SK-N-SH (cell line): ENCODE measurements around the gene C10orf62. TPM values are rescaled to one million over a fixed set of nuclear protein-coding genes. Genes with fewer than 3 reads are reported as not detected.
A peak's percentile ranks its signal among the peaks of the same experiment; 100 is the strongest.

Experiments
- CTCF ChIA-PET: fragments of 300-600, 350-600 bp; formaldehyde crosslinking; extraction: SDS; loops from one replicate; lab custom pipeline; 2021; lab: Yijun Ruan, JAX
- POLR2A ChIA-PET: fragments of 350-600 bp; sonication (Branson Sonifier 250); formaldehyde crosslinking; extraction: SDS; loops from one replicate; lab custom pipeline; 2020; ENCODE audit warnings: antibody characterized with exemption, inconsistent platforms; lab: Yijun Ruan, JAX
- DNase-seq: peaks from one replicate; pipeline ENCODE4 v3.0.0; 2012
- H2AFZ ChIP-seq: fragments of 200-600 bp; sonication (generic); 2 replicates; pipeline ENCODE4 v1.8.1; 2016; ENCODE audit warnings: antibody characterized with exemption, mild to moderate bottlenecking, low read depth
- H3F3A ChIP-seq: fragments of 200-600 bp; sonication (generic); replicated peaks from 2 replicates; pipeline ENCODE3; 2016; ENCODE audit warnings: antibody characterized with exemption, mild to moderate bottlenecking; ENCODE audit not compliant: insufficient read depth
- H3K27ac ChIP-seq, 2 experiments: fragments of 200-500 bp in 1 of 2; fragments of 200-600 bp in 1 of 2; sonication (Bioruptor generic) in 1 of 2; sonication (generic), shearing (Covaris generic) in 1 of 2; 2 replicates each; pipeline versions ENCODE4 v1.5.1 to v1.6.1; 2014 to 2016; ENCODE audit warnings: low read depth in 2 of 2, inconsistent platforms in 1 of 2, low read length in 1 of 2, mild to moderate bottlenecking in 1 of 2, mixed read lengths in 1 of 2
- H3K27me3 ChIP-seq: fragments of 200-600 bp; sonication (generic), shearing (Covaris generic); 2 replicates; pipeline ENCODE4 v1.6.1; 2016; ENCODE audit warnings: mixed run types; ENCODE audit not compliant: insufficient read depth
- H3K36me3 ChIP-seq, 2 experiments: fragments of 200-500 bp in 1 of 2; fragments of 200-600 bp in 1 of 2; sonication (Bioruptor generic) in 1 of 2; sonication (generic) in 1 of 2; replicated peaks in 1 of 2; 2 replicates each; pipeline versions ENCODE3 to v1.5.1; 2014 to 2016; ENCODE audit warnings: low read length in 1 of 2, mild to moderate bottlenecking in 1 of 2; ENCODE audit not compliant: insufficient read depth in 2 of 2, control insufficient read depth in 1 of 2
- H3K4me1 ChIP-seq, 2 experiments: fragments of 200-500 bp in 1 of 2; fragments of 200-600 bp in 1 of 2; sonication (Bioruptor generic) in 1 of 2; sonication (generic), shearing (Covaris generic) in 1 of 2; 2 replicates each; pipeline versions ENCODE4 v1.5.1 to v1.6.1; 2014 to 2016; ENCODE audit warnings: low read depth in 1 of 2, low read length in 1 of 2, mixed run types in 1 of 2; ENCODE audit not compliant: insufficient read depth in 2 of 2, control insufficient read depth in 1 of 2
- H3K4me2 ChIP-seq: fragments of 200-600 bp; sonication (generic), shearing (Covaris generic); 2 replicates; pipeline ENCODE4 v1.6.1; 2017; ENCODE audit warnings: mixed run types
- H3K4me3 ChIP-seq, 2 experiments: fragments of 200-500 bp in 1 of 2; fragments of 200-600 bp in 1 of 2; sonication (Bioruptor generic) in 1 of 2; sonication (generic), shearing (Covaris generic) in 1 of 2; 2 replicates each; pipeline versions ENCODE4 v1.5.1 to v1.8.1; 2014 to 2016; ENCODE audit warnings: low read depth in 2 of 2, inconsistent platforms in 1 of 2, low read length in 1 of 2, mild to moderate bottlenecking in 1 of 2, mixed read lengths in 1 of 2, moderate library complexity in 1 of 2
- H3K79me2 ChIP-seq: fragments of 200-600 bp; sonication (generic); 2 replicates; pipeline ENCODE4 v1.8.1; 2017; ENCODE audit warnings: mild to moderate bottlenecking; ENCODE audit not compliant: insufficient read depth
- H3K9ac ChIP-seq: fragments of 200-600 bp; sonication (generic); 2 replicates; pipeline ENCODE4 v1.6.1; 2017; ENCODE audit warnings: mixed run types
- H3K9me2 ChIP-seq: fragments of 200-600 bp; sonication (generic); 2 replicates; pipeline ENCODE4 v1.6.1; 2017; ENCODE audit warnings: mixed run types
- H3K9me3 ChIP-seq: fragments of 200-600 bp; sonication (generic); 2 replicates; pipeline ENCODE4 v1.6.1; 2017; ENCODE audit warnings: mixed run types, mild to moderate bottlenecking, moderate library complexity
- H4K20me1 ChIP-seq: fragments of 200-600 bp; sonication (generic); 2 replicates; pipeline ENCODE4 v1.6.1; 2017; ENCODE audit warnings: mild to moderate bottlenecking, mixed run types; ENCODE audit not compliant: insufficient read depth
- ELF1 ChIP-seq: IDR thresholded peaks from 2 replicates; pipeline ENCODE4 v1.4.0; 2012
- EP300 ChIP-seq, 2 experiments: IDR thresholded peaks; 2 replicates each; pipeline versions ENCODE4 v1.4.0 to v1.6.1; 2012; ENCODE audit warnings: borderline replicate concordance in 1 of 2, low read depth in 1 of 2, low read length in 1 of 2
- FOSL2 ChIP-seq: IDR thresholded peaks from 2 replicates; pipeline ENCODE4 v1.4.0; 2012; ENCODE audit warnings: low read depth, mild to moderate bottlenecking, moderate library complexity, borderline replicate concordance
- FOXM1 ChIP-seq: IDR thresholded peaks from 2 replicates; pipeline ENCODE4 v1.4.0; 2012; ENCODE audit warnings: low read depth, mild to moderate bottlenecking
- GATA2 ChIP-seq: sonication (generic); formaldehyde crosslinking; IDR thresholded peaks from 2 replicates; pipeline ENCODE4 v1.5.0; 2020; ENCODE audit warnings: mild to moderate bottlenecking, missing genetic modification reagents
- JUND ChIP-seq: IDR thresholded peaks from 2 replicates; pipeline ENCODE4 v1.4.0; 2012
- MEF2A ChIP-seq: IDR thresholded peaks from 2 replicates; pipeline ENCODE4 v1.4.0; 2012; ENCODE audit warnings: low read depth, borderline replicate concordance
- MXI1 ChIP-seq: IDR thresholded peaks from 2 replicates; pipeline ENCODE4 v1.6.1; 2012; ENCODE audit warnings: mild to moderate bottlenecking, low read depth, low read length, improper control_type of control experiment
- NFIC ChIP-seq: IDR thresholded peaks from 2 replicates; pipeline ENCODE4 v1.4.0; 2012; ENCODE audit warnings: borderline replicate concordance
- NRF1 ChIP-seq: IDR thresholded peaks from 2 replicates; pipeline ENCODE4 v1.6.1; 2012; ENCODE audit warnings: low read depth, mild to moderate bottlenecking, low read length
- POLR2AphosphoS5 ChIP-seq: IDR thresholded peaks from 2 replicates; pipeline ENCODE4 v1.6.1; 2012; ENCODE audit warnings: low read depth, low read length
- RFX5 ChIP-seq: IDR thresholded peaks from 2 replicates; pipeline ENCODE4 v1.6.1; 2012; ENCODE audit warnings: mild to moderate bottlenecking, improper control_type of control experiment, low read length
- RXRA ChIP-seq: IDR thresholded peaks from 2 replicates; pipeline ENCODE4 v1.4.0; 2012; ENCODE audit warnings: low read depth, mild to moderate bottlenecking, borderline replicate concordance
- SMC3 ChIP-seq: IDR thresholded peaks from 2 replicates; pipeline ENCODE4 v1.6.1; 2012; ENCODE audit warnings: low read depth, low read length, improper control_type of control experiment
- TAF1 ChIP-seq: IDR thresholded peaks from 2 replicates; pipeline ENCODE4 v1.6.1; 2012; ENCODE audit warnings: low read depth, mild to moderate bottlenecking, low read length, moderate library complexity, borderline replicate concordance
- TCF12 ChIP-seq: IDR thresholded peaks from 2 replicates; pipeline ENCODE4 v1.4.0; 2012
- TEAD4 ChIP-seq: IDR thresholded peaks from 2 replicates; pipeline ENCODE4 v1.4.0; 2012; ENCODE audit warnings: mild to moderate bottlenecking, borderline replicate concordance; ENCODE audit not compliant: insufficient read depth
- YY1 ChIP-seq: IDR thresholded peaks from 2 replicates; pipeline ENCODE4 v1.4.0; 2012; ENCODE audit warnings: low read depth, mild to moderate bottlenecking
- WGBS: methylation state at CpG from one replicate; pipeline ENCODE4 v1.1.6; 2017; ENCODE audit warnings: low lambda C conversion rate; 5-methylcytosine and 5-hydroxymethylcytosine counted together
- polyA plus RNA-seq, 3 experiments: library from polyadenylated mRNA; depleted of rRNA; stranded (reverse); fragments of >200 nt; gene quantifications; 2 replicates each; pipeline ENCODE4 v1.2.3, GENCODE V29; 2012
- TF ChIP-seq, protein P1 (sequence below): IDR thresholded peaks from 2 replicates; pipeline ENCODE4 v1.6.1; 2012; ENCODE audit warnings: mild to moderate bottlenecking, low read depth, low read length, moderate library complexity
- TF ChIP-seq, protein P2 (sequence below): IDR thresholded peaks from 2 replicates; pipeline ENCODE4 v1.4.0; 2012; ENCODE audit warnings: low read depth
- TF ChIP-seq, protein P3 (sequence below): fragments of 150-350 bp; IDR thresholded peaks from 2 replicates; pipeline ENCODE4 v1.6.1; 2017; ENCODE audit warnings: antibody characterized with exemption, low read length, low read depth, borderline replicate concordance
- TF ChIP-seq, protein P4 (sequence below): IDR thresholded peaks from 2 replicates; pipeline ENCODE4 v1.4.0; 2012; ENCODE audit warnings: low read depth, borderline replicate concordance
- TF ChIP-seq, protein P5 (sequence below): IDR thresholded peaks from 2 replicates; pipeline ENCODE4 v1.4.0; 2012; ENCODE audit warnings: low read depth, borderline replicate concordance

Gene C10orf62
- polyA plus RNA-seq, 1 of the 3 experiments (the other 2 are of a cell fraction): 0.07 TPM

DNA sequence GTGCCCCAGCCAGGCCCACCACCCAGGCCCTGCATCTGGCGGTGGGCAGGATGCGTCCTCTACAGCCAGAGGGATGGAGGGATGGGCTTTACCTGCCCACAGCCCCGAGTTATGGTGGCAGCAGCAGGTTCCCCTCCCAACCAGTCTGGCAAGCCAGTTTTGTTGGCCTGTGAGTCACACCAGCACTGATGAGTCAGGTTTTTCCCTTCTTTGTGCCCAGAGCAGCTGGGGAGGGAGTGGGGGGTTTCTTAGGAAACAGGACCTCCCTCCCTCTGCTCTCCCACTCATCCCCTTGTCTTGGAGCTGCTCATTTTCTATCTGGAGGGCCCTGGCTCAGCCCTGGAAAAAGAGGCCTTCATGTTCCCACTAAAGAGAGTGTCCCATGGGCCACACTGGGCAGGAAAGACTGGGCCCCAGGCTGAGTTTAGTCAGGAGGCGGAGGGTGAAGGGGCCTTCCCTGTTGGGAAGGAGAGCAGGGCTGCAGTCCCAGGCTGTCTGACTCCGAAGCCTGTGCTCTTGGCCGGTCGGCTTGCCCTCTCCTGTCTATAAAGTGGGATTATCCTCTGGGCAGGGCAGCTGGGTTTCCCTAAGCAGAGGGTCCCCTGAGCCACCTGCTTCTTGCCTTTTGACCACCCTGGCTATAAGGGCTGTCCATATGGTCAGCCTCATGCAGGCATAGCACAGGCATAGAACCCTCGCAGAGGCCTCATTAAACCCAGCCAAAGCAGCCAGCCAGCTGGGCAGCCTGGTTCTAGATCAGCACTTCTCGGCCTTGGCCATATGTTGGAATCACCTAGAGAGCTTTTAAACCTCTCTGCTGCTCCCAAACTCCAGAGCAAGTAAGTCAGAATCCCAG, 47.1 kb upstream of the C10orf62 start (continued):
- peak; percentile 99 for TF ChIP-seq FOSL2
- TF ChIP-seq EP300 (IDR thresholded peaks at IDR 0.05; ENCODE audit: borderline replicate concordance in 1 of 2, low read depth in 1 of 2, low read length in 1 of 2): peak in 1 of 2 experiments; percentile 73; a peak in 1 of 4 replicates
- TF ChIP-seq YY1: peak; percentile 41; the same call in 1 of the 2 replicates
- TF ChIP-seq NFIC: peak; percentile 94
- no peak for TF ChIP-seq NRF1
- no peak for TF ChIP-seq GATA2 (CRISPR knock-in tag)
- no peak for TF ChIP-seq MXI1
- TF ChIP-seq, protein P1, sequence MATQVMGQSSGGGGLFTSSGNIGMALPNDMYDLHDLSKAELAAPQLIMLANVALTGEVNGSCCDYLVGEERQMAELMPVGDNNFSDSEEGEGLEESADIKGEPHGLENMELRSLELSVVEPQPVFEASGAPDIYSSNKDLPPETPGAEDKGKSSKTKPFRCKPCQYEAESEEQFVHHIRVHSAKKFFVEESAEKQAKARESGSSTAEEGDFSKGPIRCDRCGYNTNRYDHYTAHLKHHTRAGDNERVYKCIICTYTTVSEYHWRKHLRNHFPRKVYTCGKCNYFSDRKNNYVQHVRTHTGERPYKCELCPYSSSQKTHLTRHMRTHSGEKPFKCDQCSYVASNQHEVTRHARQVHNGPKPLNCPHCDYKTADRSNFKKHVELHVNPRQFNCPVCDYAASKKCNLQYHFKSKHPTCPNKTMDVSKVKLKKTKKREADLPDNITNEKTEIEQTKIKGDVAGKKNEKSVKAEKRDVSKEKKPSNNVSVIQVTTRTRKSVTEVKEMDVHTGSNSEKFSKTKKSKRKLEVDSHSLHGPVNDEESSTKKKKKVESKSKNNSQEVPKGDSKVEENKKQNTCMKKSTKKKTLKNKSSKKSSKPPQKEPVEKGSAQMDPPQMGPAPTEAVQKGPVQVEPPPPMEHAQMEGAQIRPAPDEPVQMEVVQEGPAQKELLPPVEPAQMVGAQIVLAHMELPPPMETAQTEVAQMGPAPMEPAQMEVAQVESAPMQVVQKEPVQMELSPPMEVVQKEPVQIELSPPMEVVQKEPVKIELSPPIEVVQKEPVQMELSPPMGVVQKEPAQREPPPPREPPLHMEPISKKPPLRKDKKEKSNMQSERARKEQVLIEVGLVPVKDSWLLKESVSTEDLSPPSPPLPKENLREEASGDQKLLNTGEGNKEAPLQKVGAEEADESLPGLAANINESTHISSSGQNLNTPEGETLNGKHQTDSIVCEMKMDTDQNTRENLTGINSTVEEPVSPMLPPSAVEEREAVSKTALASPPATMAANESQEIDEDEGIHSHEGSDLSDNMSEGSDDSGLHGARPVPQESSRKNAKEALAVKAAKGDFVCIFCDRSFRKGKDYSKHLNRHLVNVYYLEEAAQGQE: 0 out of 2 replicates have a peak, but pooled peaks have one; percentile 46
- TF ChIP-seq, all 33 proteins: peak for 14

DNA sequence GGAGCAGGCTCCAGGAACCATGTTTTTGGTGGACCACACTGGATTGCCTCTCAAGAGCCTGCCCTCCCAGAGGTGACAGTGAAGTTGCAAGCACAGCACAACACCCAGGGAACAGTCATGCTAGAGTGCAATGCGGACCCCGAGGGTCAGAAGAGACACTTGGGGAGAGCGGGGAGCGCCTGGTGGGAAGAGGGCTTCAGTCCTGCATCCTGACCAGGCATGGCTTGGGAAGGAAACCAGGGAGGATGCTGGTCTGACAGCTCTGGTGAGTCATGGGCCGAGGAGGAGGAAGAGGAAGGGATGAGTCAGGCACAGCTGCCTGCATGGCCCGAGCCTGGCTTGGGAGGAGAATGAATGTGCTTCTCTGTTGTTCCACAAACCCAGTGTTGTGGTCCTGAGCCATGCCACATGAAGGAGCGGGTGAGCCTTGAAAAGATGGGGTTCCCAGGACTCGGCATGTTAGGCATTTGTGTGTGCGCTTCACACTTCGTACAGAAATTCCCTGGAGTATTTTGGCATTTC, 46.4 kb upstream of the C10orf62 start:
- Histone ChIP-seq H3K4me2 (peak overlapping the region; percentile 77), H3K4me3 (no peak overlapping the region), H3K27me3 (no peaks in the 10 kb centered on the region), H3K36me3 (no peaks in the 10 kb centered on the region), H3K9me3 (no peaks in the 10 kb centered on the region), H3K9ac (peak overlapping the region; percentile 77), H3K27ac (peak overlapping the region; percentile 77 to 100), H2AFZ (no peak overlapping the region), H3K9me2 (no peaks in the 10 kb centered on the region), H4K20me1 (no peaks in the 10 kb centered on the region), H3K79me2 (peaks cover 55% of the 10 kb centered on the region), H3F3A (peaks cover 31% of the 10 kb centered on the region), H3K4me1 (peaks cover 19 to 56% of the 10 kb centered on the region in 2 experiments; a peak in 3 of 4 replicates)
- no peak for DNase-seq
- ChIA-PET CTCF (interaction anchor here (8.6 kb wide), 1 partner anchor 9 kb away, joined by 61 read pairs; no protein-coding TSS in a partner anchor), POLR2A (no interaction called here)
- WGBS: 7% methylated on average over 10 of the region's 10 CpGs
- TF ChIP-seq FOXM1: 0 out of 2 replicates have a peak, but pooled peaks have one; percentile 71
- TF ChIP-seq RXRA: peak; percentile 67; the same call in 1 of the 2 replicates
- TF ChIP-seq POLR2AphosphoS5: peak; percentile 79
- TF ChIP-seq, protein P2, sequence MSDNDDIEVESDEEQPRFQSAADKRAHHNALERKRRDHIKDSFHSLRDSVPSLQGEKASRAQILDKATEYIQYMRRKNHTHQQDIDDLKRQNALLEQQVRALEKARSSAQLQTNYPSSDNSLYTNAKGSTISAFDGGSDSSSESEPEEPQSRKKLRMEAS: peak; percentile 93
- TF ChIP-seq TCF12: peak; percentile 95
- TF ChIP-seq NRF1: no peak
- TF ChIP-seq, protein P3, sequence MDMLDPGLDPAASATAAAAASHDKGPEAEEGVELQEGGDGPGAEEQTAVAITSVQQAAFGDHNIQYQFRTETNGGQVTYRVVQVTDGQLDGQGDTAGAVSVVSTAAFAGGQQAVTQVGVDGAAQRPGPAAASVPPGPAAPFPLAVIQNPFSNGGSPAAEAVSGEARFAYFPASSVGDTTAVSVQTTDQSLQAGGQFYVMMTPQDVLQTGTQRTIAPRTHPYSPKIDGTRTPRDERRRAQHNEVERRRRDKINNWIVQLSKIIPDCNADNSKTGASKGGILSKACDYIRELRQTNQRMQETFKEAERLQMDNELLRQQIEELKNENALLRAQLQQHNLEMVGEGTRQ: no peak
- TF ChIP-seq, protein P4, sequence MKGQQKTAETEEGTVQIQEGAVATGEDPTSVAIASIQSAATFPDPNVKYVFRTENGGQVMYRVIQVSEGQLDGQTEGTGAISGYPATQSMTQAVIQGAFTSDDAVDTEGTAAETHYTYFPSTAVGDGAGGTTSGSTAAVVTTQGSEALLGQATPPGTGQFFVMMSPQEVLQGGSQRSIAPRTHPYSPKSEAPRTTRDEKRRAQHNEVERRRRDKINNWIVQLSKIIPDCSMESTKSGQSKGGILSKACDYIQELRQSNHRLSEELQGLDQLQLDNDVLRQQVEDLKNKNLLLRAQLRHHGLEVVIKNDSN: no peak
- TF ChIP-seq TAF1: 0 out of 2 replicates have a peak, but pooled peaks have one; percentile 20
- no peak for TF ChIP-seq RFX5
- no peak for TF ChIP-seq SMC3
- TF ChIP-seq TEAD4: no peak; the same call in 1 of the 2 replicates
- TF ChIP-seq JUND: peak; percentile 98
- TF ChIP-seq, protein P5, sequence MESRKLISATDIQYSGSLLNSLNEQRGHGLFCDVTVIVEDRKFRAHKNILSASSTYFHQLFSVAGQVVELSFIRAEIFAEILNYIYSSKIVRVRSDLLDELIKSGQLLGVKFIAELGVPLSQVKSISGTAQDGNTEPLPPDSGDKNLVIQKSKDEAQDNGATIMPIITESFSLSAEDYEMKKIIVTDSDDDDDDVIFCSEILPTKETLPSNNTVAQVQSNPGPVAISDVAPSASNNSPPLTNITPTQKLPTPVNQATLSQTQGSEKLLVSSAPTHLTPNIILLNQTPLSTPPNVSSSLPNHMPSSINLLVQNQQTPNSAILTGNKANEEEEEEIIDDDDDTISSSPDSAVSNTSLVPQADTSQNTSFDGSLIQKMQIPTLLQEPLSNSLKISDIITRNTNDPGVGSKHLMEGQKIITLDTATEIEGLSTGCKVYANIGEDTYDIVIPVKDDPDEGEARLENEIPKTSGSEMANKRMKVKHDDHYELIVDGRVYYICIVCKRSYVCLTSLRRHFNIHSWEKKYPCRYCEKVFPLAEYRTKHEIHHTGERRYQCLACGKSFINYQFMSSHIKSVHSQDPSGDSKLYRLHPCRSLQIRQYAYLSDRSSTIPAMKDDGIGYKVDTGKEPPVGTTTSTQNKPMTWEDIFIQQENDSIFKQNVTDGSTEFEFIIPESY: no peak
- no peak; the same call in 1 of the 2 replicates for TF ChIP-seq ELF1
- TF ChIP-seq MEF2A: no peak
